Measurements from ENCODE around the gene PROK1.

Gene PROK1

DNA sequence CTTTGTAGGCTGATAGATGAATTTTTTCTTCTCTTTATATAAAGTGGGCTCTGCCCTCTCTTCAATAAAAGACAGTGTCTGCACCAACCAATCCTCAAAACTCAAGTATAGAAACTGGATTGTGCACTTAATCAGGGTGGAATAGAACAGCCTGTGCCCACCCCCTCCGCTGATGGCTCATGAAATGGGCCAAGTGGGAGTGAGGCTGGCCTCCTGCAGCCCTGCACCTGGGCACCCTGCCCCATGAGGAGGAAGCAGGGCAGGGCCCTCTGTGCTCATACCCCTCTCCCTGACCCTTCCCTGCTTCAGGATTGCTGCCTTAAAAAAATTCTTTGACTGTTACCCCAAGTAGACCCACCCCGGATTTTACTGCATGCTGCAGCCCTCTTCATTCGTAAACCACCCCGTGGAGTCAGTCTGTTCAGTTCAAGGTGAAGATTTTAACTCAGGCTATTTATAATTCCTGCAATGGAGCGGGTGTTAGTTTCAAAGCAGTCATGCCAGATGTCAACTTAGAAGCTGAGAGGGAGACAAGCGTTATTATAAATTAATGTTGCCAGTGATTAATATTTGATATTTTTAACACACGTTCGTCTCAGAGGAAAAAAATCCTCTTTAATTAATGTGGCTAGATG is 15.8 kb downstream of the PROK1 start:
- no peak for DNase-seq

DNA sequence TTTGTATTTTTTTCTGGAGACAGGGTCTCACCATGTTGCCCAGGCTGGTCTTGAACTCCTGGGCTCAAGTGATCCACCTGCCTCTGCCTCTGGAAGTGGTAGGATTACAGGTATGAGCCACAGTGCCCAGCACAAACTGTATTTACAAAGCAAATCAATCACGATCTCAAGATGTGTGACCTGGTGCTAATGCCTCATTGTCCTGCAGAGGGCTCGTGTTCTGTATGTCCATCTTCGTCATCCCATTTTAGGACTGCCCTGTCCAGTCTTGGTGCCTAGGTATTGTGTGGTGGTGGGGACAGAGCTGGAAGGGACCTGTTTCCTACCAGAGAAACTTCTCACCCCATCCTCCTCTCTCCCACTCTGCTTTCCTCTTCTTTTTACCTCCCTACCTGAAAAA is 20.2 kb downstream of the PROK1 start:
- no peak for DNase-seq

DNA sequence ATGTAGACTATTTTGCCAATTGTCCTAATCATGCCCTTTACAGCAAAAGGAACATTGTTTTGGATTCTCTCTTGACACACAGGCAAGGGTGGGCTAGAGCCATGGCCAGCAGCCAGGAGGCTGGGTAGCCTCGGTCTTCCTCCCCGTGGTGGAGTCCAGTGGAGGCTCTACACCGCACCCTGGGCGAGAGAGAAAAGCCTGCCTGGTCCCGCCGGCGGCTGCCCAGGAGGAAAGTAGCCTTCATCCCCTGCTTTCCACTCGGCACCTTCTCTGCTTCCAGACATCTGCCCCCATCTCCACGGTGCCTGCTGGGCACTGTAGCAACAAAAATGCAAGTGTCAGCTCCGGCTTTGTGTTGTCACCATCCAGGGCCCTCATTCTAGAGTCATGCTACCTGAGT is 21.6 kb downstream of the PROK1 start:
- no peak for DNase-seq

DNA sequence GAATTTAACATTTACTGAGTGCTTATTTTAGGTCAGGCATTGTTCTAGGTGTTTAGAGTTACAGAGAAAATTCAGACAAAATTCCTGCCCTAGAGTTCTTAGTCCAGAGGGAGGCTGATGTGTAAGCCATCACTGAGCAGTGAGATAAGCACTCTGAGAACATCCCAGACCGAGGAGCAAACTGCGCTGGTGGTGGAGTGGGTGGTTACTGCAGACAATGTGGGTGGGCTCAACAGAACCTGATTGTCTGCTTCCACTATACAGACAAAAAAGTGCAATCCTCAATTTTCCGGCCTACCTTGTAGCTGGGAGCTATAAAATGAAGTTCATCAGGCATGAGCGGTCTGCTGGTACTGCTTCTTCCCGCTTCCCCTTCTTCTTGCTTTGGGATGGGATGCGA is 23.5 kb downstream of the PROK1 start:
- DNase-seq: no peak

DNA sequence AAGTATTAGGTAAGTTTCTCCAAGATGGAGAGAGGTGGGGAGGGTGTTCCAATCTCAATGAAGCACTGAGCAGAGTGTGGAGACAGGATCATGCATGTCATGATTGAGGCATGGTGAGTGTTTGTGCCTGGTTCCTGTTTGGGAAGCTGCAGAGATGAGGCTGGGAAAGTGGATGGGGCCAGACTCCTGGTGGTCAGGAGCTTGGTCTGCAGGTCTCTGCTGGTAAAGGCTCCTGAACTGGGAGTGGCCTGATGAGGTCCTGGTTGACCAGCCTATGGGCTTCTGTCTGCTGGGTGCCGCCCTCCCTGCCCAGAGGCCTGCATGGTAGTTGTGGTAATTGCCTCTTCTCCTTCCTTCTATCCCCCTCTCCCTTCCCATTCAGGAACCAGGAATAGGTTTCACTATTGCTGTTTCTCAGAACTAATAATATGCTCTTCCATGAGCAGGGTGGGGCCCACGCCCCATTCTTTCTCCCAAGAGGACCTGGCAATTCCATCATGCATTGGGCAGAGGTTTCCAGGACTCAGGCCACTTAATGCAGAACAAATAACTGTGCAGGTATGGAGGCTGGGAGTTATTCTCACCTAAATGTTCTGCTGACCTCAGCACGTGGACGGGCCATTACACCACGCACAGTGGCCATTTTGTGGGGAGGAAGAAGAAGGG is 24.5 kb downstream of the PROK1 start:
- no peak for DNase-seq

DNA sequence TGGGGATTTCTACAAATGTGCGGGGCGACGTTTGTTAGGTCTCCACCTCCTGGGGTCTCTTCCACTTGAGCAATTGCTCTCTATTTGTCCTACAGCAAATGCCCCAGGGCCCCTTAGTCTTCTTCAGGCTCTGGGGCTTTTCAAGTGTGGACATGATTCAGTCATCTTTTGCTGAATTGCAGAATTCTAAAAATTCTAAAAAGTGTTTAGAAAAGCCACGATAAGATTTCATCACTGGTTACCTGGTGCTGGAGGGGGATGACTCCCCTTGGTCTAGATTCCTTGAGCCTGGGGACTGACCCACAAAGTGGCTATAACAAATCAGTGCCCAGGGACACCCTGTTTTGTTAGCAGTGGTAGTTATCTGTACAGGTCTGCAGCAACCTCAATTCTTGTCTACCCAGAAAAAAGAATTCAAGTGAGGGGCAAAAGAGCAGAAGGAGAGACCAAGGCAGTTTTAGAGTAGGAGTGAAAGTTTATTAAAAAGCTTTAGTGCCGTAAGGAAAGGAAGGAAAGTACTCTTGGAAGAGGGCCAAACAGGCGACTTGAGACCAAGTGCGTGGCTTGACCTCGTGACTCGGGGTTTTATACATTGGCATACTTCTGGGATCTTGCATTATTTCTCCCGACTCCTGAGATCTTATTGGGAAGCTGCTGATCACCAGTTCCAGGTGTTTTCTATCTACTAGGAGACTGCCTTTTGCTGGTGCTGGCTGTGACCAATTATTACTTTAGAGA is 25.2 kb downstream of the PROK1 start:
- DNase-seq: no peak

DNA sequence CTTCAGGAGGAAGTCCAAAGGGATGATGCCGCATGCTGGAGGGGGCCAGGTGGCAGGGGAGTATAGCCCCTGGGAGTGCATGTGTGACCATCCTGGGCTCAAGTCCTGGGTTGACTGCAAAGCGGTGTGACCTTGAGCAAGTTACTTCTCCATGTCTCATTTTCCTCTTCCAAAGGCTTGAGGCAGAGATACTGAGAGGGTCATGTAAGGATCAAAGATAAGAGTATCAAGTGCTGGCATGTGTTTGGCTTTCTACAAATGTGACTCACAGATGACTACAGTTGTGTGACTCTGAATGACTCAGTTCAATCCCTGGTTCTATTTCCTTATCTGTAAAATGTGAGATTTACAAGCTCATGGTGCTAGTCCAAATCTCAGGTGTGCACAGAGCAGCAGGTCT is 26.1 kb downstream of the PROK1 start:
- no peak for DNase-seq

DNA sequence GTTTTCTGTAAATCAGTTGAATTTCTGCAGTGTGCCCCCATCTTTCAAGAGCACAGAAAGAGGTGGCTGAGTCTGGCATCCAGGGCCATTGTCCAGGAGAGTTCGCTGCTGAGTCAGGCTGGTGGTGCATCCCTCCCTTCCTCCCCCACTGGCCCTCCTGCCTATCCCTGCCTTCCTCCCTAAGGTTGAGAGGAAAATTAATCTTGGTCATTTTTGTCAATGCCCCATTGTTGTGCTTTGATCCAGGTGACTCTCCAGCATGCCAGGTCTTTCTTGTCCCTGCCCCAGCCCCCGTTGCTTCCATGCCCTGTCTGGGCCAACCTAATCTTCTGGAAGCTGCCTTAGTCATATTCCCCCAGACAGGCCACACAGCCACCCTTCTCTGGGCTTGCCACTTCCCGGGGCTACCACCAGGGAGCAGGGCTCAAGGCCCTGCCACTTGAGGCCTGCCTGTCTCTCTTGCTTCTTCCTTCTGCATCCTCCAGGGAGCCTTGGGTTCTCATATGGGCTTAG is 26.6 kb downstream of the PROK1 start:
- DNase-seq: no peak

DNA sequence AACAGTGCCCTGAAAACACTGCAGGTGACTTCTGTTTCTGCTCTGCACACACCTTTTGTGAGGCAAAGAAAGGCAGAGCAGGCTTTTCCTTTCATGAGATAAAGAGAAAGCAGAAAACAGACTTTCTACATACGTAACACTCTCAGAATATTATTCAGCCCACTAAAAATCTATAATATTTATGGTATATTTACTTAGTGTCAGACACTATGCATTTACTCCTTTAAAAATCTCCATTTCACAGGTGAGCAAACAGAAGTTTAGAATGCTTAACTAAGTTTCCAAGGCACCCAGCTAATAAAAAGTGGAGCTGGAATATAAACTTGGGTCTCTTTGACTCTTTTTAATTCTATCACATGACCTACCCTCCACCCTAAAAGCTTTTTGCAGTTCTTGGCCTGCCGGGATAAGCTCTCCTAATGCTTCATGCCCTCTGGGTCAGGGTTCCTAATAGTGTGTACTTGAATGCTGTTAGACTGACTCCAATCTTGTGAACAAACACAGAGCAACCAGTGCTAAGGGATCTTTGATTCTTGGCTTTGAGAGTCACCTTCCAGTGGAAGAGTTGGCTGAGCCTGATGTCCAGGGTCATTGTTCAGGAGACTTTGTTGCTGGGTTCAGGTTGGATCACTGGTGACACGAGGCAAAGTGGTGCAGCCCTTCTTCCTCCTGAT is 27.2 kb downstream of the PROK1 start:
- no peak for DNase-seq

DNA sequence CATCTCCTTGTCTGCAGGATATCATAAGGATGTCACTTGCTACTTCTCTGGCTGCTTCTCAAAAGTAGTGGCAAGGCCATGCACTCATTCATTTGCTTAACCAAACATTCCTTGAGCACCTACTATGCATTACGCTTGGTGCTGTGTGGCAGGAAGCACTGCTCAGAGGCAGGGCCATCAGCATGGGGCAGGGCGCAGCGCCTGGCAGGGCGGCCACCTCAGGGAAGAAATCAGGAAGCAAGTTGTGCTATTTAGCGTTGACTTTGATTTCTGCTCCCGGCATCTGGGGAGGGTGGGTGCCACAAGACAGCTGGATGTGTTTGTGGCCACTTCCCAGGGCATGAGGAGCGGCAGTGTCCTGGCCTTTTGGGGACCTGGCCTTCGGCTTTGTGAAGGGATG is 27.9 kb downstream of the PROK1 start:
- DNase-seq: no peak

DNA sequence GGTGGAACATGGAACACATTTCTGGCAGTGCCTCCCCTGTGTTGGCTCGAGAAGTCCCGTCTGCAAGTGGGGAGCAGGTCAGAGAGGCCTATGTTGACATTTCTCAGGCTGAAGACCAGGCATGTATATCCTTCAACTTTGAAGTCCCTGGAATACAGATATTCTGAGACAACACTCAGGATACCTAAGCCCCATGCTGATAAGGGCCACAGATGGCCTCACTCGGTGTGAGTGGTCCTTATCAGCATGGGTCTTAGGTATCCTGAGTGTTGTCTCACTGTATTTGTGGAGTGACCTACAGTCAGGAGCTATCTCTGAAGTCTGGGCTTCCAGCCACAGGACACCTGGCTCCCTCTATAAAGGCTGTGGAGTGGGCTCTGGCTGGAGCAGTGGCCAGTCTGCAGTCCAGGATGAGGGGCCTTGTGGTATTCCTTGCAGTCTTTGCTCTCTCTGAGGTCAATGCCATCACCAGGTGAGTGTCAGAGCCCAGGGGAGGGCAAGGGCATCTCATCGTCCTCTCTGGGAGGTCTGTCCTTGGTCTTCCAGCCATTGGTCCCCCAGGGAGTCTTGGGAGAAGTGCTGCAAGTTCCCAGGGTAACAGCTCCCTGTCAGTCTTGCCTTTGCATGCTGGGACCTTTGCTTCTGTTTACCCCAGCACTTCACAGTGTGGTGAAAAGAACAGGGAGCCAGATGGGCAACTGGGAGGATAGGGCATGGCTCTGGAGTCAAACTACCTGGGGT is 29.6 kb downstream of the PROK1 start:
- DNase-seq: no peak

DNA sequence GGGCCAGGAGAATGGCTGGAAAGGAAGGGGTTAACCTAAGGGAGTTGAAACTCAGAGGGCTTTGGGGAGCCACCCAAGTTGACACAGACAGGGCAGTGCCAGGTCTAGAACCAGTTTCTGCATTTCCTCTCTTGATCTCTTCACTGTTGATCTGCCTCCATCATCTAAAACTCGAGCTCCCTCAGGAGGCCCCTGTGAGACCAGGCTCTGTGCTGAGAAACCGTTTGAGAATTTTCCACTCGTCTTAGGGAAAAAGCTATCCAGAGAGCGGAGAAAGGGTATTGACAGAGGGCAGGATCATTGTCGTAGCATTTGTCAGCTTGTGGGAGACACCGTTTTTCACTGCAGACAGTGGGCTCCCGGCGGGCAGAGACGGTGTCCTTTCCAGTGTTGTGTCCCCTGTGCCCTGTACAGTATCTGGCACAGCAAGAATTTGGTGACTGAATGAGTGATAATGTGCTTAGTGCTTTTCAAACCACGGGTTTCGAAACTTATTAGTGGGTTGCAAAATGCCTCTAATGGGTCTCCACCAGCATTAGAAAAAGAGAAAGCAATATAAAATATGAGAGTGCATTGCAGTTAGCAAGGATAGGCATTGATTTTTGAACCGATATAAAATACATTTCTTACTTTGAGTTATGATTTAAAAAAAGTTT is 31.1 kb downstream of the PROK1 start:
- no peak for DNase-seq

DNA sequence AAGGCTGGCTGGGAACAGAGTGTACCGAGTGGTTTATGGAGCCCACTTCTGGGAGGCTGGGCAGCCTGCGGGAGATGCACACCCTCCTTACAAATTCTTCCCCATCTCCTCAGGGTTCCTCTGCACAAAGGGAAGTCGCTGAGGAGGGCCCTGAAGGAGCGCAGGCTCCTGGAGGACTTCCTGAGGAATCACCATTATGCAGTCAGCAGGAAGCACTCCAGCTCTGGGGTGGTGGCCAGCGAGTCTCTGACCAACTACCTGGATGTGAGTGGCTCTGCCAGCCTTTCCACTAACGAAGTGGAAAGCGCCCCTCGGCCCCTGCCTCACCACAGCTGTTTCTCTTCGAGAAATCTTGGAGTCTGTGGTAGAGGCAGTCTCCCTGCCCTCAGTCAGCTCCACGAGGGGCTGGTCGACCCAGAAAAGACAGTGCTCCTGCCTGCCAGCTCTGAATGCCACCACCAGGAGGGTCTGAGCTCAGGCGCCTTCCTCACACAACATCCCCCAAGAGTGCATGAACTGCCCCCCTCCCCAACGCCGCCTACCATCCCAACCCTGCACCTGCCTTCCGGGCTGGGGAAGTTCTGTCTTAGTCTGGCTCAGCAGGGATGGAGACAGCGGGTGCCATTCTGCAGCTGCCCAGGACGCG is 31.8 kb downstream of the PROK1 start:
- DNase-seq: no peak

DNA sequence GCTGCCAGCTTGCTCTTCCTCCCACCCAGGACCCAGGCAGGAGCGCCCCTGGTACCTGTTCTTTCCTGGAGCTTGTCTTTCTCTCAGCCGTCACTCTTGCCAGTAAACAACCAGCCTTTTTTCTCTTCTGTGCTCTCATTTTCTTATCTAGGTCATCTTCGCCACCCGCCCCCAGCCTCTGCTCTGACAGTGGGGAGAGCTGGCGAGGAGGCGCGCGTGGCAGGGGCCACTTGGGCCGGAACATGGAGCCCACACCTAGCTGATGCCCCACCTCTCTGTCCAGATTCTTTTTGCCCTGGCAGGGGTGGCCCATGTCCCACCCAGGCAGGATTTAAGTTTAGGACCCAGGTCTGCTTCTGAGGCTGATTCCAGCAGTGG is 32.3 kb downstream of the PROK1 start:
- DNase-seq: no peak

DNA sequence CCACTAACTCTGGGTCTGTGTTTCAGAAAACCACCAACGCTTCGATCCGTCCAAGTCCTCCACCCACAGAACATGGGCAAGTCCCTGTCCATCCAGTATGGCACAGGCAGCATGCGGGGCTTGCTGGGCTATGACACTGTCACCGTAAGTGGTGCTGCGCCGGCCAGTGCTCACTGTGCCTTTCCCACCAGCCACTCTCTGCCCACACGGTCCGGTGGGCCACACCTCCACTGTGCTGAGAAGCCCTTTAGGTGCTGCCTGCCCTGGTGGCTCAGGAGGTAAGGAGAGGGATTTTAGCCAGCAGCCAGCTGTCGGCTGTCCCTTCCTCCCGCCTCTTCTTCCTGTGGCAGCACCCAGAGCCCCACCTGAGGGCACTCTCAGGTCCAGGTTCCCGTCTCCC is 33.9 kb downstream of the PROK1 start:
- DNase-seq: no peak

DNA sequence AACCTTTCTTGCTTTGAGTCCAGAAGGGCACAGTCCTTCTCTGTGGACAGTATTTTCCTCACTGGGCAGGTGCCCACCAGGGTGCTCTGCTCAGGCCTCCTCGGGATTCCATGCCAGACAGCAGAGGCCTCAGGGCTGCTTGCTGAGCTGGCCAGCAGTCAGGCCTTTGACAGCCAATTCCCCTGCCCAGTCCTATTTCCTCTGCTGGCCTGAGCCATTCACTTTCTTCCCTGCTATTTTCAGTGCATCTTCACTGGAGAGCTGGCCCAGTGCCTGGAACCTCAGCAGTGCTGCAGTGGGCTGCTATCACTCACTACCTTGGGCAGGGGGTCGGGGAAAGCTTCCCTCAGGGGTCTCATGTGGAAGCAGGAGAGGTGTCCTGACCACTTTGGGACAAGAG is 34.8 kb downstream of the PROK1 start:
- DNase-seq: no peak

DNA sequence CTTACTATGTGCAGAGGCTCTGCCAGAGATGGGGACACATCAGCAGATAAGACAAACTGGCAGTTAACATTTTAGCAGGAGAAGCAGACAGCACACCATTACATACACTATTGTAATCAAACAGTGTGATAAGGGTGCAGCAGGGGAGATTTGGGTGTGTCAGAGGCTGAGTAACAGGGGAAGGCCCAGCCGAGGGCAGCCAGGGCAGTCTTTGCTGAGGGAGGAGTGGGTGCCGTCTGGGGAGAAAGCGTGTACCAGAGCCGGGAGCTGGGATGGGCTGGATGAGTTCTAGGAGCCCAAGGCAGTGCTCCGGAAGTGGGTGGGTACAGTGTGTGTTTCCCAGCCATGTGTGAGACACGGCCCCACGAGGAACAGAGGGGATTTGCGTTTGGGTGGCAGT is 36.8 kb downstream of the PROK1 start:
- no peak for DNase-seq

DNA sequence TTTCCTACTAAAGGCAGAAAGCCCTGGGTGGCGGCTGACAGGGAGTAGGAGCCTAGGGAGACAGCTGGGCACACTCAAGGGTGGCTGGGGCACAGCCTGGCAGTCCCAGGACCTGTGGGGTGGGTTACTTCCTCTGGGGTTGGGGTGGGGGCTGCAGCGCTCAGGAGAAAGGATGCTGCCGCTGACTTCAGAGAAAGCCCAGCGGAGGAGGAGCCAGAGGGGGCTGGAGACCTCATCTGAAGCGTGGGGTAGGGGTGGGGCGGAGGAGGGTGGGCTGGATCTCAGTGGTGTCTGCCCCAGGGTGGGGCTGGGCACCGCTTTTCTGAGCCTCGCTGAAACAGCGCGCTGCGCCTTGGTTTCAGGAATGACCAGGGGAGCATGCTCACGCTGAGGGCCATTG is 37.2 kb downstream of the PROK1 start:
- no peak for DNase-seq

DNA sequence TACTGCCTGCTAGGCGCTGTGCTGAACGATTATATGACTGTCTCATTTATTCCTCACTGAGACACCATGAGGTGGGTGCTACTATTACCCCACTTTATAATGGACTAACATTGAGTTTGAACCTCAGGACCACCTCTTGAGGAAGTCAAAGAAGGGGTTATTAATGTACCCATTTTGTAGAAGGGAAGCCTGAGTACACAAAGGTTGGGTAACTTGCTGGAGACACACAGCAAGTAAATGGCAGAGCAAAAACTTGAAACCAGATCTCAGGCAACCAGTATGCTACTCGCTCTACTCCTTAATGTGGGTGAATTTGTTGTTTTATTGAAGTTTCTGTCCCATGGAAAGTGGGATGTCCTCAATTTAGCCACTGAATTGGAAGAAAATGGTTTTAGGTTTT is 37.9 kb downstream of the PROK1 start:
- no peak for DNase-seq

DNA sequence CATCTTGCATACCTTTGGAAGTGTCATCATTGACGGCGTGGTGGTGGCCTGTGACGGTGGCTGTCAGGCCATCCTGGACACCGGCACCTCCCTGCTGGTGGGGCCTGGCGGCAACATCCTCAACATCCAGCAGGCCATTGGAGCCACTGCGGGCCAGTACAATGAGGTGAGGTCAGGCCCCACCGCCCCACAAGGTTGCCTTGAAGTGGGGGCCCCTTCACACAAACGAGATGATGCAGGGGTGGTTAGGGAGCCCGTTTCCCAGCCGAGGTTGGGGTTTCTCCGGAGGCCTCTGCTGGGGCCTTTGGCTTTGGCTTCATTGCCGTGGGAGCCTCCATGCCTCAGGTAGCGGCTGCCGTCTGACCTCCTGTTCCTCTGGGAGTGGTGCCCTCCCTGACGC is 38.5 kb downstream of the PROK1 start:
- DNase-seq: no peak

DNA sequence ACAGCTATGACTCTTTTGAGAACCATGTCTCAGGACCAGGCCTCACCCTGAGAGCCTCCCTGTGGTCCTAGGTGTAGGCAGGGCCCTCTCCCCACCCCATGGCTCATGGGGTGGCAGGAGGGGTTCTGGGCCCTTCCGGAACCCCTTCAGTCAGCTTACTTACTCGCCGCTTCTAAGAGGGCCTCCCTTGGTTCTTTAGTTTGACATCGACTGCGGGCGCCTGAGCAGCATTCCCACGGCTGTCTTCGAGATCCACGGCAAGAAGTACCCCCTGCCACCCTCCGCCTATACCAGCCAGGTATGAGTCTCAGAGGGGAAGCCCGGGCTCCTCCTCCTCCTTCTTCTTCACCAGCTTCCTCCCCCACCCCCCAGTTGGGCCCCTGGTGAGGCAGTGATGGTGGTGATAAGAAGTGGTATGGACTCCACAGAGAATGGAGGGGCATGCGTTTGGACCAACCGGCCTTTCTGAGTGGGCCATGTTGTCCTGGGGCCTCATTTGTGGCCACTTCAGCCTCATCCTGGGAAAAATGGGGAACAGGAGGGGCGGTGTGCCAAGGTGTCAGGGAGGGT is 39.1 kb downstream of the PROK1 start:
- no peak for DNase-seq

Data from bone marrow (tissue), 2 donors.